Measurements from ENCODE around the gene PRX. TPM values are rescaled to one million over a fixed set of nuclear protein-coding genes. Genes with fewer than 3 reads are reported as not detected.

PRX gene
- polyA plus RNA-seq, 1 donor (not counting 4 experiments of a cell fraction or from before 2014, with no cell fraction given), result 0.42 TPM

- dilution Hi-C loops (cut with MboI; ENCODE audit: extremely low pct_ligation_motif_present, low sequenced_read_pairs), result no loop called here
- no peak for FAIRE-seq
- Histone ChIP-seq H2AFZ (ENCODE audit: control insufficient read depth, low read length) (no peak overlapping the region), H3K36me3 (ENCODE audit: control insufficient read depth in 2 of 2, extremely low read depth in 1 of 2, insufficient read depth in 2 of 2, low read length in 2 of 2) (no peaks in the 10 kb centered on the region), H4K20me1 (ENCODE audit: control insufficient read depth, extremely low read depth, insufficient read depth, low read length) (no peaks in the 10 kb centered on the region), H3K9me3 (ENCODE audit: control insufficient read depth, low read depth, low read length) (no peaks in the 10 kb centered on the region), H3K27ac (ENCODE audit: control insufficient read depth, insufficient read depth, low read length) (no peak overlapping the region), H3K4me3 (ENCODE audit: control insufficient read depth in 2 of 3, extremely low read depth in 1 of 3, insufficient read depth in 2 of 3, low read depth in 1 of 3, low read length in 3 of 3) (no peak overlapping the region), H3K27me3 (ENCODE audit: control insufficient read depth, extremely low read depth, insufficient read depth, low read length) (no peaks in the 10 kb centered on the region), H3K4me1 (ENCODE audit: control insufficient read depth, extremely low read depth, insufficient read depth, low read length) (peaks cover 14% of the 10 kb centered on the region), H3K9ac (ENCODE audit: control insufficient read depth, extremely low read depth, insufficient read depth, low read length) (no peak overlapping the region), H3K79me2 (ENCODE audit: control insufficient read depth, insufficient read depth, low read length) (no peaks in the 10 kb centered on the region), H3K9me1 (ENCODE audit: control insufficient read depth, extremely low read depth, insufficient read depth, low read length) (no peaks in the 10 kb centered on the region), H3K4me2 (ENCODE audit: control insufficient read depth, extremely low read depth, insufficient read depth, low read depth, low read length) (no peak overlapping the region)
- TF ChIP-seq CTCF (optimal IDR thresholded peaks at IDR 0.05 in 1 of 3, IDR thresholded peaks at IDR 0.05 in 1 of 3, conservative IDR thresholded peaks at IDR 0.05 in 1 of 3; ENCODE audit: extremely low read depth in 1 of 3, insufficient read depth in 2 of 3, low read length in 3 of 3) (no peak), EZH2 (IDR thresholded peaks at IDR 0.05; ENCODE audit: low read length) (no peak)
- no peak for DNase-seq (ENCODE audit: low read depth, low spot score)
Measured at GRCh38 chr19:40412866-40413265, 312 bp downstream of the PRX start.

- H3K27ac ChIP-seq (ENCODE audit: control insufficient read depth, insufficient read depth, low read length), result no peak overlapping the region
- dilution Hi-C loops (cut with MboI; ENCODE audit: extremely low pct_ligation_motif_present, low sequenced_read_pairs), result no loop called here
- H3K4me2 ChIP-seq (ENCODE audit: control insufficient read depth, extremely low read depth, insufficient read depth, low read depth, low read length), result no peak overlapping the region
- H3K4me3 ChIP-seq (ENCODE audit: control insufficient read depth in 2 of 3, extremely low read depth in 1 of 3, insufficient read depth in 2 of 3, low read depth in 1 of 3, low read length in 3 of 3), result no peak overlapping the region
- no peaks in the 10 kb centered on the region for H3K36me3 ChIP-seq (ENCODE audit: control insufficient read depth in 2 of 2, extremely low read depth in 1 of 2, insufficient read depth in 2 of 2, low read length in 2 of 2)
- H3K79me2 ChIP-seq (ENCODE audit: control insufficient read depth, insufficient read depth, low read length), result no peaks in the 10 kb centered on the region
- DNase-seq (ENCODE audit: low read depth, low spot score) (no peak), FAIRE-seq (no peak)
- H3K4me1 ChIP-seq (ENCODE audit: control insufficient read depth, extremely low read depth, insufficient read depth, low read length), result peaks cover 12% of the 10 kb centered on the region
- H4K20me1 ChIP-seq (ENCODE audit: control insufficient read depth, extremely low read depth, insufficient read depth, low read length), result no peaks in the 10 kb centered on the region
- H3K9me3 ChIP-seq (ENCODE audit: control insufficient read depth, low read depth, low read length), result no peaks in the 10 kb centered on the region
- H3K9me1 ChIP-seq (ENCODE audit: control insufficient read depth, extremely low read depth, insufficient read depth, low read length), result no peaks in the 10 kb centered on the region
- H3K27me3 ChIP-seq (ENCODE audit: control insufficient read depth, extremely low read depth, insufficient read depth, low read length), result no peaks in the 10 kb centered on the region
- H2AFZ ChIP-seq (ENCODE audit: control insufficient read depth, low read length), result no peak overlapping the region
- no peak for TF ChIP-seq EZH2 (IDR thresholded peaks at IDR 0.05; ENCODE audit: low read length)
- no peak for TF ChIP-seq CTCF (optimal IDR thresholded peaks at IDR 0.05 in 1 of 3, IDR thresholded peaks at IDR 0.05 in 1 of 3, conservative IDR thresholded peaks at IDR 0.05 in 1 of 3; ENCODE audit: extremely low read depth in 1 of 3, insufficient read depth in 2 of 3, low read length in 3 of 3)
- no peak overlapping the region for H3K9ac ChIP-seq (ENCODE audit: control insufficient read depth, extremely low read depth, insufficient read depth, low read length)
Measured at GRCh38 chr19:40411958-40412499, 1.1 kb downstream of the PRX start.

Data from keratinocyte (primary cell).